ENCODE results near the gene WDPCP.

GRCh38 chr2:63613391-63613901 is 25.2 kb upstream of the WDPCP start:
- TF ChIP-seq POLR2AphosphoS5 (IDR thresholded peaks at IDR 0.05; ENCODE audit: borderline replicate concordance, low read depth, low read length) (no peak), EZH2 (IDR thresholded peaks at IDR 0.05) (no peak), FOXP2 (optimal IDR thresholded peaks at IDR 0.05; ENCODE audit: control extremely low read depth, extremely low read length, insufficient read depth) (no peak)

Data from SK-N-MC (cell line).